Keratinocyte (primary cell): ENCODE data around the gene LCN10. TPM values are rescaled to one million over a fixed set of nuclear protein-coding genes. Genes with fewer than 3 reads are reported as not detected.
A peak's percentile ranks its signal among the peaks of the same experiment; 100 is the strongest.

Source experiments
- DNase-seq: peaks from one replicate; pipeline ENCODE4 v3.0.0-alpha.2; 2011; ENCODE audit warnings: low read depth, missing footprints, low spot score
- FAIRE-seq: peaks from 2 replicates; lab custom pipeline; 2011; peaks lifted over from hg19 to GRCh38; lab: Jason Lieb, UNC
- H2AFZ ChIP-seq: 2 replicates; pipeline ENCODE4 v1.6.0; 2012; ENCODE audit warnings: low read length, control low read depth, inconsistent platforms; ENCODE audit not compliant: control insufficient read depth
- H3K27ac ChIP-seq: 2 replicates; pipeline ENCODE4 v1.5.1; 2011; ENCODE audit warnings: low read length; ENCODE audit not compliant: control insufficient read depth, insufficient read depth
- H3K27me3 ChIP-seq: 3 replicates; pipeline ENCODE4 v1.6.0; 2011; ENCODE audit warnings: low read length; ENCODE audit not compliant: control insufficient read depth, insufficient read depth; ENCODE audit errors: extremely low read depth
- H3K36me3 ChIP-seq, 2 experiments: 2 replicates in 1 of 2; 3 replicates in 1 of 2; pipeline ENCODE4 v1.5.1; 2011; ENCODE audit warnings: low read length in 2 of 2, mild to moderate bottlenecking in 1 of 2; ENCODE audit not compliant: control insufficient read depth in 2 of 2, insufficient read depth in 2 of 2; ENCODE audit errors: extremely low read depth in 1 of 2
- H3K4me1 ChIP-seq: 3 replicates; pipeline ENCODE4 v1.5.1; 2011; ENCODE audit warnings: low read length; ENCODE audit not compliant: control insufficient read depth, insufficient read depth; ENCODE audit errors: extremely low read depth
- H3K4me2 ChIP-seq: 3 replicates; pipeline ENCODE4 v1.6.0; 2011; ENCODE audit warnings: low read depth, low read length; ENCODE audit not compliant: control insufficient read depth, insufficient read depth; ENCODE audit errors: extremely low read depth
- H3K4me3 ChIP-seq, 3 experiments: fragments of 200-600 bp in 1 of 3; sonication (generic) in 1 of 3; 2 replicates in 2 of 3; 3 replicates in 1 of 3; pipeline ENCODE4 v1.5.1; 2011 to 2016; ENCODE audit warnings: low read length in 3 of 3, mild to moderate bottlenecking in 3 of 3, control low read depth in 2 of 3, inconsistent platforms in 1 of 3, low read depth in 1 of 3, mixed read lengths in 1 of 3, mixed run types in 1 of 3, moderate library complexity in 1 of 3; ENCODE audit not compliant: control insufficient read depth in 2 of 3, insufficient read depth in 2 of 3; ENCODE audit errors: extremely low read depth in 1 of 3
- H3K79me2 ChIP-seq: 2 replicates; pipeline ENCODE4 v1.6.0; 2012; ENCODE audit warnings: low read length; ENCODE audit not compliant: control insufficient read depth, insufficient read depth
- H3K9ac ChIP-seq: 3 replicates; pipeline ENCODE4 v1.6.0; 2011; ENCODE audit warnings: low read length; ENCODE audit not compliant: control insufficient read depth, insufficient read depth; ENCODE audit errors: extremely low read depth
- H3K9me1 ChIP-seq: 3 replicates; pipeline ENCODE4 v1.6.0; 2011; ENCODE audit warnings: low read length; ENCODE audit not compliant: control insufficient read depth, insufficient read depth; ENCODE audit errors: extremely low read depth
- H3K9me3 ChIP-seq: 2 replicates; pipeline ENCODE4 v1.5.1; 2012; ENCODE audit warnings: low read depth, low read length; ENCODE audit not compliant: control insufficient read depth
- H4K20me1 ChIP-seq: 3 replicates; pipeline ENCODE4 v1.6.0; 2011; ENCODE audit warnings: low read length; ENCODE audit not compliant: control insufficient read depth, insufficient read depth; ENCODE audit errors: extremely low read depth
- EZH2 ChIP-seq: IDR thresholded peaks from one replicate; pipeline ENCODE4 v1.6.1; 2012; ENCODE audit warnings: inconsistent platforms, mild to moderate bottlenecking, low read length, moderate library complexity
- dilution Hi-C: fragments of 300-500 bp; cut with MboI; formaldehyde crosslinking; loops from one replicate; pipeline ENCODE4 v1.7.0; 2020; ENCODE audit warnings: low sequenced_read_pairs; ENCODE audit not compliant: extremely low pct_ligation_motif_present
- polyA plus RNA-seq, 5 experiments: library from polyadenylated mRNA; depleted of rRNA in 3 of 5; stranded (reverse) in 3 of 5; stranded (forward) in 1 of 5; unstranded in 1 of 5; fragments of >200 nt; gene quantifications; 1 replicate in 1 of 5; 2 replicates in 3 of 5; 3 replicates in 1 of 5; pipeline versions ENCODE4 v1.2.1 to v1.2.3, GENCODE V29; 2011 to 2012; ENCODE audit warnings: missing spikeins in 2 of 5, low read depth in 1 of 5, low replicate concordance in 1 of 5
- TF ChIP-seq, protein P1 (sequence below), 3 experiments: IDR thresholded peaks in 1 of 3; conservative IDR thresholded peaks in 1 of 3; optimal IDR thresholded peaks in 1 of 3; 2 replicates in 2 of 3; 3 replicates in 1 of 3; pipeline versions ENCODE3 to v1.5.1; 2011; ENCODE audit warnings: low read length in 3 of 3, mild to moderate bottlenecking in 3 of 3, moderate library complexity in 2 of 3, control low read depth in 1 of 3, inconsistent platforms in 1 of 3; ENCODE audit not compliant: insufficient read depth in 2 of 3; ENCODE audit errors: extremely low read depth in 1 of 3

Gene LCN10
- polyA plus RNA-seq, 1 donor (not counting 4 experiments of a cell fraction or from before 2014, with no cell fraction given) = not detected

DNA sequence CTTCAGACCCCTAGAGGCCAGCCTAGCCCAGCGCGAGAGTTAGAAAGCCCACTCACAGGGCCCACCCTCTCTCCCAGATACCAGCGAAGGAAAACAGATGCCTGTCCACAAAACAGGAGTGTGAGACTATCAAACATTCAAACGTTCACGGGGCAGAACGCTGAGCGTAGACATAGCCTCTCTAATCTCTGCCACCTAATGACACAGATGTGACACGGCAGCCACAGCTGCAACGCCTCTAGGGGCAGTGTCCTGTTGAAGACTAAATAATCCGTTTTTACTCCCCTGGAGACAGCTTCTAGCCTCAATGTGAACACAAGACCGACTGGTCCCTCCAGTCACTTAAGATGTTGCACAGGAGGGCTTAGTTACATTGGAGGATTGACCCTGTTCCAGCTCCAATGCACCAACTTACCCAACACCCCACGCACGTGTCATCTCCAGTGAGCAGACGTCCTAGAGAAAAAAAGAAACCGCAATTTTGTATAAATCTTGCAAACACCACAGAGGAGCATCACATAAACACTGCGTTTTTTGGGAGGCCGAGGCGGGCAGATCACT lies 16.0 kb downstream of the LCN10 start:
- dilution Hi-C loops = no loop called here
- Histone ChIP-seq H3K36me3 (peaks cover 27 to 33% of the 10 kb centered on the region in 2 experiments), H3K27ac (peak overlapping the region; percentile 67), H3K9me1 (peaks cover 3% of the 10 kb centered on the region), H4K20me1 (peaks cover 47% of the 10 kb centered on the region), H3K79me2 (peaks cover 43% of the 10 kb centered on the region), H3K4me1 (peaks cover 33% of the 10 kb centered on the region), H3K9ac (peak overlapping the region; percentile 90), H3K9me3 (no peaks in the 10 kb centered on the region), H3K4me2 (peak overlapping the region; percentile 100), H2AFZ (no peak overlapping the region), H3K4me3 (peak overlapping the region; percentile 65 to 97 (median 87)), H3K27me3 (no peaks in the 10 kb centered on the region)
- FAIRE-seq (peak; percentile 20), DNase-seq (no peak)
- TF ChIP-seq, protein P1, sequence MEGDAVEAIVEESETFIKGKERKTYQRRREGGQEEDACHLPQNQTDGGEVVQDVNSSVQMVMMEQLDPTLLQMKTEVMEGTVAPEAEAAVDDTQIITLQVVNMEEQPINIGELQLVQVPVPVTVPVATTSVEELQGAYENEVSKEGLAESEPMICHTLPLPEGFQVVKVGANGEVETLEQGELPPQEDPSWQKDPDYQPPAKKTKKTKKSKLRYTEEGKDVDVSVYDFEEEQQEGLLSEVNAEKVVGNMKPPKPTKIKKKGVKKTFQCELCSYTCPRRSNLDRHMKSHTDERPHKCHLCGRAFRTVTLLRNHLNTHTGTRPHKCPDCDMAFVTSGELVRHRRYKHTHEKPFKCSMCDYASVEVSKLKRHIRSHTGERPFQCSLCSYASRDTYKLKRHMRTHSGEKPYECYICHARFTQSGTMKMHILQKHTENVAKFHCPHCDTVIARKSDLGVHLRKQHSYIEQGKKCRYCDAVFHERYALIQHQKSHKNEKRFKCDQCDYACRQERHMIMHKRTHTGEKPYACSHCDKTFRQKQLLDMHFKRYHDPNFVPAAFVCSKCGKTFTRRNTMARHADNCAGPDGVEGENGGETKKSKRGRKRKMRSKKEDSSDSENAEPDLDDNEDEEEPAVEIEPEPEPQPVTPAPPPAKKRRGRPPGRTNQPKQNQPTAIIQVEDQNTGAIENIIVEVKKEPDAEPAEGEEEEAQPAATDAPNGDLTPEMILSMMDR (optimal IDR thresholded peaks at IDR 0.05 in 1 of 3, IDR thresholded peaks at IDR 0.05 in 1 of 3, conservative IDR thresholded peaks at IDR 0.05 in 1 of 3; ENCODE audit: extremely low read depth in 1 of 3, insufficient read depth in 2 of 3, low read length in 3 of 3) = peak in 2 of 3 experiments; percentile 43 to 67
- TF ChIP-seq EZH2 = no peak

DNA sequence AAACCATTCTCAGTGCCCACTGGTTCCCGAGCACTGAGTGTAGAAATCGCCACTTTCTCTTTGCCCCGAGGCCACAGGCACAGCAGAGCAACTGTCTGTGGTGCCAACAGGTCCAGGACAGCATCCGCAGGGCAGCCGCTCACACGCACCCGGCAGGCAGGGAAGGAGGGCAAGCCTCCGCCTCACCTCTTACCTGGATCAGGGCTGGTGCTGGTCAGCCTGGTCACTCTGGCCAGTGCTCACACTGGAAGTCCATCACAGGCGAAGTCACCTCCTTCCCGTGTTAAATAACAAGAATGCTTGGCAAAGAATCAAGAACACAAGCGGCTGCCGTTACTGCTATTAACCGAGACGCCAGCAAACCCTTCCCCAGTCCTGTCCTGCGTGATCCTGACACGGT lies 16.6 kb downstream of the LCN10 start:
- H3K27ac ChIP-seq = peak overlapping the region; percentile 67
- no peak overlapping the region for H2AFZ ChIP-seq
- H3K36me3 ChIP-seq = peaks cover 27 to 33% of the 10 kb centered on the region in 2 experiments
- H3K9ac ChIP-seq = peak overlapping the region; percentile 90
- H3K9me3 ChIP-seq = no peaks in the 10 kb centered on the region
- H3K4me3 ChIP-seq = peak overlapping the region; percentile 65 to 97 (median 87)
- no peaks in the 10 kb centered on the region for H3K27me3 ChIP-seq
- H3K9me1 ChIP-seq = peaks cover 3% of the 10 kb centered on the region
- peaks cover 51% of the 10 kb centered on the region for H4K20me1 ChIP-seq
- peak overlapping the region; percentile 100 for H3K4me2 ChIP-seq
- peaks cover 39% of the 10 kb centered on the region for H3K4me1 ChIP-seq
- dilution Hi-C loops = no loop called here
- no peak for DNase-seq
- peaks cover 43% of the 10 kb centered on the region for H3K79me2 ChIP-seq
- no peak for FAIRE-seq
- TF ChIP-seq EZH2 = no peak
- TF ChIP-seq, protein P1 (optimal IDR thresholded peaks at IDR 0.05 in 1 of 3, IDR thresholded peaks at IDR 0.05 in 1 of 3, conservative IDR thresholded peaks at IDR 0.05 in 1 of 3; ENCODE audit: extremely low read depth in 1 of 3, insufficient read depth in 2 of 3, low read length in 3 of 3) = no peak
